Retinal pigment epithelial cell (primary cell): ENCODE data around the gene DGKI.

ENCODE experiments used
- DNase-seq: peaks from one replicate; pipeline ENCODE4 v3.0.0-alpha.2; 2010; ENCODE audit warnings: low read depth
- H3K4me3 ChIP-seq: 2 replicates; pipeline ENCODE4 v1.5.1; 2011; ENCODE audit warnings: mild to moderate bottlenecking, low read length, control low read depth, moderate library complexity
- TF ChIP-seq, protein P1 (sequence below): conservative IDR thresholded peaks from 2 replicates; pipeline ENCODE4 v1.5.1; 2011; ENCODE audit warnings: low read depth, low read length, control low read depth, inconsistent platforms

DGKI gene

DNA sequence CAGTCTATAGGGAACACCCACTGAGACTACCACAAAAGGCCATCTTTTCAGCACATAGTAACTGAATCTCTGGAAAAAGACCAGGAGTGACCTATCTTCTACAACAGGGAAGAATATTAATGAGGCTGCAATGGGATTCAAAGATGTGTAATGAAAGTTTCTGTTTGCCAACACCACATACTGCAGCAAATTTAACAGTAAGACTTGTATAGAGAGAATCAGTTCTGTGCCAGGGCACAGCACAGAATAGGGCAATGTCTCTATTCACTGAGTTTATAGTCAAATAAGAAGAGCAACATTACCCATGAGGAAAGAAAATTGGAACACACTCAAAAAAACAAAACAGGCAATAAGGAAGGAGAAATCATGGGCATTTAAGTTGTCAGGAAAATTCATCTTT is 411.8 kb downstream of the DGKI start:
- H3K4me3 ChIP-seq = no peak overlapping the region
- no peak for DNase-seq
- TF ChIP-seq, protein P1, sequence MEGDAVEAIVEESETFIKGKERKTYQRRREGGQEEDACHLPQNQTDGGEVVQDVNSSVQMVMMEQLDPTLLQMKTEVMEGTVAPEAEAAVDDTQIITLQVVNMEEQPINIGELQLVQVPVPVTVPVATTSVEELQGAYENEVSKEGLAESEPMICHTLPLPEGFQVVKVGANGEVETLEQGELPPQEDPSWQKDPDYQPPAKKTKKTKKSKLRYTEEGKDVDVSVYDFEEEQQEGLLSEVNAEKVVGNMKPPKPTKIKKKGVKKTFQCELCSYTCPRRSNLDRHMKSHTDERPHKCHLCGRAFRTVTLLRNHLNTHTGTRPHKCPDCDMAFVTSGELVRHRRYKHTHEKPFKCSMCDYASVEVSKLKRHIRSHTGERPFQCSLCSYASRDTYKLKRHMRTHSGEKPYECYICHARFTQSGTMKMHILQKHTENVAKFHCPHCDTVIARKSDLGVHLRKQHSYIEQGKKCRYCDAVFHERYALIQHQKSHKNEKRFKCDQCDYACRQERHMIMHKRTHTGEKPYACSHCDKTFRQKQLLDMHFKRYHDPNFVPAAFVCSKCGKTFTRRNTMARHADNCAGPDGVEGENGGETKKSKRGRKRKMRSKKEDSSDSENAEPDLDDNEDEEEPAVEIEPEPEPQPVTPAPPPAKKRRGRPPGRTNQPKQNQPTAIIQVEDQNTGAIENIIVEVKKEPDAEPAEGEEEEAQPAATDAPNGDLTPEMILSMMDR = no peak

DNA sequence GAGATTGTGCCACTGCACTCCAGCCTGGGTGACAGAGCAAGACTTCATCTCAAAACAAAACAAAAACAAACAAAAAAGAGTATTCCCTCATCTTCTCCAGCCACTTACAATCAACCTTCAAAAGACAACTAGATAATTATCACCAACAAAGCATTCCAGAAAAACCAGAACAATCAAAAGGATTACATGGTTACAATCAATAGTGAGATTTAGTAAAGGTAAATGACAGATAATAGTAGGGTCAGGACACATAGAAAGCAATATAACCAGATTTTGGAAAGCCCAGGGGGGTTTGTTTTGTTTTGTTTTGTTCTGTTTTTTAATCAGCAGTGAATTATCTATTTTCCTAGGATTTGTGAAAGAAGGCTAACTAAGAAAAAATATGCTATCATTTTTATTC is 412.2 kb downstream of the DGKI start:
- no peak overlapping the region for H3K4me3 ChIP-seq
- TF ChIP-seq, protein P1 = no peak
- DNase-seq = no peak

- no peak for DNase-seq
- no peak overlapping the region for H3K4me3 ChIP-seq
- TF ChIP-seq, protein P1 = no peak
Observed at GRCh38 chr7:137423321-137423720, 423.5 kb downstream of the DGKI start.

GRCh38 chr7:137421366-137421765 is 425.4 kb downstream of the DGKI start:
- TF ChIP-seq, protein P1 = no peak
- no peak overlapping the region for H3K4me3 ChIP-seq
- no peak for DNase-seq

DNA sequence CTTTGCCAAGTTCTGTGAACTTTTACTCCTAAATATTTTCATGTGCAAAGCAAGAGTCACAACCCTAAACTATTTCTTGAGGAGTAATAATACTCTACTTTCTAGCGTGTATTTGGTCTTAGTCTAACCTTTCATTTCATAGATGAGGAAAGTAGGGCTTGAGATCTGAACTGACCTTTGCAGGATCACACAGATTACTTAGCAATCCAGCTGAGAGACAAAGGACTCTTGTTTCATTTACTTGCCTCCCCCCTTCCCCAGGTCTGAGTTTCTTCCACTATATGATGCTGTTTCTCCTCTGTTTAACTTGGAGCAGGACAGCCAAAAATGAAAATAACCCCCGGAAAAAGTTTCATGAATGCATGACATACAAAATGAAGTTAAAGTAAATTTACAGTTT is 427.9 kb downstream of the DGKI start:
- H3K4me3 ChIP-seq = no peak overlapping the region
- TF ChIP-seq, protein P1 = no peak
- DNase-seq = no peak

GRCh38 chr7:137417464-137417863 is 429.3 kb downstream of the DGKI start:
- no peak overlapping the region for H3K4me3 ChIP-seq
- no peak for DNase-seq
- TF ChIP-seq, protein P1 = no peak

DNA sequence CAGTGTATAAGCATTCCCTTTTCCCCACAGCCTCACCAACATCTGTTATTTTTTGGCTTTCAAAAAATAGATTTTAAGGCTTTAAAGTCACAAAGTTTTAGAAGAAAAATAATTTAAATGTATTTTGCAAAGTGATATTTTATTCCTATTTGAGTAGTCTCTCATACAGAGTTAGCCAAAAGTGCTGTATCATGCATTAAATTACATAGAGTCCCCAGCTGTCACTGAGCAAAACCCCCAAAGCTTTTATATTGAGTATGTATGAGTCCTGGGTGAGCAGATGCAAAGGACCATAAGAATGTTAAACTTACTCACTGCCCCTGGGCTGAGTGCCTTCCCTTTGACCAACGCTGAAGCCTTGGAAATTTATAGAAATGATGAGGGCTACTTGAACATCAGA is 432.9 kb downstream of the DGKI start:
- TF ChIP-seq, protein P1 = no peak
- no peak overlapping the region for H3K4me3 ChIP-seq
- no peak for DNase-seq
